Urinary bladder (tissue), 4 donors: ENCODE results near the gene PLEKHB1. TPM values are rescaled to one million over a fixed set of nuclear protein-coding genes. Genes with fewer than 3 reads are reported as not detected.

ENCODE experiments used
- DNase-seq: peaks from one replicate; pipeline ENCODE4 v3.0.0-alpha.2; 2015; ENCODE audit errors: extremely low spot score
- H3K27ac ChIP-seq: one replicate; pipeline ENCODE4 v1.5.1; 2013; ENCODE audit warnings: low read depth, mild to moderate bottlenecking, moderate library complexity
- H3K36me3 ChIP-seq: one replicate; pipeline ENCODE4 v1.6.1; 2013; ENCODE audit warnings: mild to moderate bottlenecking, moderate library complexity; ENCODE audit not compliant: insufficient read depth
- H3K4me1 ChIP-seq: one replicate; pipeline ENCODE4 v1.6.1; 2013; ENCODE audit warnings: mild to moderate bottlenecking, moderate library complexity; ENCODE audit not compliant: insufficient read depth
- H3K4me3 ChIP-seq: one replicate; pipeline ENCODE4 v1.5.1; 2013; ENCODE audit warnings: low read depth, low read length
- WGBS: extraction: QIAGEN DNeasy Blood & Tissue Kit; methylation state at CpG from one replicate; pipeline ENCODE4 v1.1.7; 2013; 5-methylcytosine and 5-hydroxymethylcytosine counted together
- polyA plus RNA-seq: library from polyadenylated mRNA; stranded (reverse); fragments of 200-250 nt; gene quantifications from one replicate; pipeline ENCODE4 v1.2.3, GENCODE V29; 2013
- total RNA-seq: library from RNA; depleted of rRNA; stranded (reverse); fragments of >200 nt; gene quantifications from one replicate; pipeline ENCODE4 v1.2.3, GENCODE V29; 2014
- donor health status: healthy with polysubstance abuse.
- donor health status: healthy.

The PLEKHB1 gene, protein sequence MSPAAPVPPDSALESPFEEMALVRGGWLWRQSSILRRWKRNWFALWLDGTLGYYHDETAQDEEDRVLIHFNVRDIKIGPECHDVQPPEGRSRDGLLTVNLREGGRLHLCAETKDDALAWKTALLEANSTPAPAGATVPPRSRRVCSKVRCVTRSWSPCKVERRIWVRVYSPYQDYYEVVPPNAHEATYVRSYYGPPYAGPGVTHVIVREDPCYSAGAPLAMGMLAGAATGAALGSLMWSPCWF
- 1.0 TPM for total RNA-seq
- polyA plus RNA-seq: 3.8 TPM

DNA sequence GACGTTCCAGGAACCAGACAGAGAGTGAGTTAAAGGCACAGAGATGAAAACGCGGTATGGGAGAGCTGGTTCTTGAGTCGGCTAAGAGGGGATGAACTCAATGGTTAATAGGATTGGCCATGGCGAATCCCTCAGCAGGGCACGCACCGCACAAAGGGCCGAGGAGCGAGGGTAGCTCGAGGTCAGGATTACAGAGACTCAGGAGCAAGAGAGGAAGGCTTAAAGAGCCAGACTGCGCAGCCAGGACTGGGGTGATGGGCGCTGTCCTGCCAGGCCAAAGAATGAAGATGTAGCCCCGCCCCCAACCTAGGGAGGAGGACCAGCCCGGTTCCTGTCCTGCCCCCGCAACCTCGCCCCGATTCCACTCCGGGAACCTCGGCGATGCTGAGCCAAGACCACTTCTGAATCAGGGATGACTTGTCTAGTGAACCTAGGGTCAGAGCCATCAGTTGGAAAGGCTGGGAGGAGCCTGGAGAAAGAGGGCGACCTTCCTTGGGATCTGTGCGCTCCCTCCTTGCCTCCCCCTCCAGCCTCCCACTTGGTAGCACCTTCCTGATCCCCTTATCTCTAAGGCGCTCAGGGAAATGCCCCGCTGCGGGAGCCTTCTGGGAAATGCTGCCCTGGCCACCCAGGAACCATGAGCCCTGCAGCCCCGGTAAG, at the start of gene PLEKHB1:
Gene PLEKHB1, plus strand, starts transcription at position 610 of the 660 bp plus-strand sequence. Its CDS starts 28 bp downstream, at position 638.
- no peak for DNase-seq
- H3K4me3 ChIP-seq: peak within 1 kb of the TSS; percentile 7
- H3K27ac ChIP-seq: no peak within 1 kb of the TSS
- H3K36me3 ChIP-seq: no peaks in the 10 kb centered on the region
- 45% methylated on average over 26 of the region's 26 CpGs for WGBS
- H3K4me1 ChIP-seq: peaks cover 2% of the 10 kb centered on the region

DNA sequence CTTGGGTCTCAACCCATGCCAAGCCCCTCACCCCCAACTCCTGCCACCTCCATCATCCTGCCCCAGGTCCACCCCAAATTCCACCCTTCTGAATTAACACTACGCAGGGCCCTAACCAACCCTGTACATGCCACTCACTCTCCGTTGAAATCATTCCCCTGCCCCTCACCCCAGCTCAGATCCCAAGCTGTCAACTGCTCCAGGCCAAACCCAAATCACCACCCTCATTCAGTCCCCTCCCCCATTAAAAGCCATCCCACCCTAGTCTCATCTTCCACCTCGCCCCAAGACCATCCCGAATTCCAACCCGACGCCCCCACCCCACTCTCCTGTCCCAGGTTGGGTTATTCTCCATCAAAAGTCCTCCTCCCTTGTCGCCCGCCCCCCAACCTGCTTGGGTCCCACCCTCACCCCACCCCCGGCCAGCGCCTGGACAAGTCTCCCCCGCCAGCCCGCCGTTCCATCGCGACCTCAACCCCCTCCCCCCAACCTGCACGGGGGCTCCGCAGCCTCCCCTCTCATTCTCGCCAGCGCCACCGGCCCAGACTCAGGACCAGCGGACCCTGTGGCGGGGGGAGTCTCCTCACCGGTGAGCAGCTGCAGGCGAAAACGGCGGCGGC, 48.9 kb upstream of the PLEKHB1 start:
- WGBS: 2% methylated on average over 27 of the region's 27 CpGs
- Histone ChIP-seq H3K27ac (peak overlapping the region; percentile 64), H3K4me3 (peak overlapping the region; percentile 96), H3K4me1 (peaks cover 6% of the 10 kb centered on the region), H3K36me3 (no peaks in the 10 kb centered on the region)
- DNase-seq: no peak

DNA sequence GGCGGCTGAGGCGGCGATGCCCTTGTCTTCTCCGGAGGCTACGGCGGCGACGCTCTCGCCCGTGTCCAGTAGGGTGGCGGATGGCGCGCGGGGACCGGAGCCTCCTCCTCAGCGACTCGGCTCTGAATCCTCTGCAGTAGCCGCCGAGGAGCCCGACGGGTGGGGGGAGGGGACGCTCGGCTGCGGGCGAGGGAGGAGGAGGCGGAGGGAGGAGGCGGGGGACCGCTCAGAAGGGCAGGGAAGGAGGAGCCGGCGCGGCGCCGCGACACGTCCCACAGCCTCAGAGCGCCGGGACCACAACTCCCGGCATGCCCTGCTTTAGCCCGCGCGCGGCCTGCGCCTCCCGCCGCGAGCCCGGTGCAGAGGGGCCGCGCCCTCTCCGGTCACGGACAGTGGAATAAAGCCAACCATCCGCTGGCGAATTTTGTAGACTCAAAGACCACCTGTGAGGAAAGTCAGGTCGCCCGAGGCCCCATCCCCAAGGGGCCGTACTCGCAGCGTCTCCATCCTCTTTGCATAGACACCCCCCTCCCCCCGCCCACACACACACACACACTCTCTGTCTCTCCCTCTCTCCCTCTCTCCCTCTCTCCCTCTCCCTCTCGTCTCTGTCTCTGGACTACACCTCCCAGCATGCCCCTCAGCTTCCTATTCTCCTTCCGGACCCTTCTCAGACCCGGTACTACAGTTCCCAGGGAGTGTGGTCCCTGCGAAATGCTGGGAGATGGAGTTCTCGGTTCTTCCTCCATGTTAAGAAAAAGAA, 48.2 kb upstream of the PLEKHB1 start, which contains the start of gene FAM168A:
Gene FAM168A, minus strand, starts transcription at position 157 of the 763 bp plus-strand sequence. CDS start 129,638 bp downstream, outside the sequence.
- peak within 1 kb of the TSS; percentile 96 for H3K4me3 ChIP-seq
- H3K4me1 ChIP-seq: peaks cover 6% of the 10 kb centered on the region
- WGBS: under 1% methylated on average over 64 of the region's 64 CpGs
- peak; percentile 98 for DNase-seq
- no peaks in the 10 kb centered on the region for H3K36me3 ChIP-seq
- peak within 1 kb of the TSS; percentile 64 for H3K27ac ChIP-seq

DNA sequence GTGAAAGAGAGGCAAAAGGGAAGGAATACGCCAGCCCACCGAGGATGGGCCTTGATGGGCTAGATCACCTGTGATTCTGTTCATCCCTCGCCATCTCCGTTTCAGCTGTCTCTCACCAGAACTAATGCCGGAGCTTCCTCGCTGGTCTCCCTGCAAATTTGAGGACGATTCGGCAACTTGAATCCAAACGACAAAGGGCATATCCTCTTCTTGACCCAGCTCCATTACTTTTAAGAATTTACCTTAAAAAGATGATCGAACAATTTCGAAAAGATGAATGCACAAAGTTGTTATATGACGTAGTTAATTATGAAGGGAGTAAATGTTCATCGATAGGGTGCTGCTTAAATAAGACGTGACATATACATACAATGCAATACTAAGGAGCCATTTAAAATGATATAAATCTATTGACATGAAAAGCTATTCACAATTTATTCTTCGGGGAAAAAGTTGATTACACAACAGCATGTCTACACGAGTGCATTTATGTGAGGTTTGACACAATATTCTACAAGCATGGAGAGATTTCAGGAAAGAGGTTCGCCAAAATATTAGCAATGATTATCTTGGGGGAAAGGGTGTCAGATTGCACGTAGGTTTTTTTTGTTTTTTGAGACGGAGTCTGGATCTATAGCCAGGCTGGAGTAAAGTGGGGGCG, 47.5 kb upstream of the PLEKHB1 start:
- 30% methylated on average over 20 of the region's 20 CpGs for WGBS
- Histone ChIP-seq H3K36me3 (no peaks in the 10 kb centered on the region), H3K4me1 (peaks cover 6% of the 10 kb centered on the region), H3K4me3 (peak overlapping the region; percentile 96), H3K27ac (peak overlapping the region; percentile 44)
- no peak for DNase-seq

DNA sequence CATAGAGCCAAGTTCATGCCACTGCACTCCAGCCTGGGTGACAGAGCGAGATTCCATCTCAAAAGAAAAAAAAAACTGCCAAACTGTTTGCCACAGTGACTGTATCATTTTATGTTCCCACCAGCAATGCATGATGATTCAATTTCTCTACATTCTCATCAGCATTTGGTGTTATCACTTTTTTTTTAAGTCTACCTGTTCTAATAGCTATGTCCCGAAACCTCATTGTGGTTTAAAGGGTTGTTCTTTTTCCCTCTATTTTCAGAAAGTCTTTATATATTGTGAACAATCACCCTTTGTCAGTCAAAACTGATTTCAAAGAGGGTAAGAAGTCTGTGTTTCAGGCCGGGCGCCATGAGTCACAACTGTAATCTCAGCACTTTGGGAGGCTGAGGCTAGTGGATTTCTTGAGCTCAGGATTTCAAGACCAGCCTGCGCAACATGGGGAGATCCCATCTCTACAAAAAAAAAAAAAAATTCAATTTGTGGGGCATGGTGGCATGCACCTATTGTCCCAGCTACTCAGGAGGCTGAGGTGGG, 33.7 kb upstream of the PLEKHB1 start:
- DNase-seq: no peak
- Histone ChIP-seq H3K4me3 (no peak overlapping the region), H3K27ac (no peak overlapping the region), H3K36me3 (no peaks in the 10 kb centered on the region), H3K4me1 (no peaks in the 10 kb centered on the region)
- WGBS: 85% methylated on average over 5 of the region's 5 CpGs

DNA sequence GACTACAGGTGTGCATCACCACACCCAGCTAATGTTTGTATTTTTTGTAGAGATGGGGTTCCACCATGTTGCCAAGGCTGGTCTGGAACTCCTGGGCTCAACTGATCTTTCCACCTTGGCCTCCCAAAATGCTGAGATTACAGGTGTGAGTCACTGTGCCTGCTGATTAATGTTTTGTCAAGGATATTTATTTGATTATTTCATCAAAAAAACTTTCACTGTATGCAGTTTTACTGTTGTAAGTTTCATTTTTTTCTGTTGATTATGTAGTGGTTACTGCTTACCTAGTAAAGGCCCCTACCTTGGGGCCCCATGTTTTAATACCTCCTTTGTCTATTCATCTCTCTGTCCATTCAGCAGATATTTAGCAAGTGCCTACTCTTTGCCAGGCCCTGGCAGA, 31.8 kb upstream of the PLEKHB1 start:
- H3K4me3 ChIP-seq: no peak overlapping the region
- no peaks in the 10 kb centered on the region for H3K36me3 ChIP-seq
- no peak for DNase-seq
- no peaks in the 10 kb centered on the region for H3K4me1 ChIP-seq
- H3K27ac ChIP-seq: no peak overlapping the region

DNA sequence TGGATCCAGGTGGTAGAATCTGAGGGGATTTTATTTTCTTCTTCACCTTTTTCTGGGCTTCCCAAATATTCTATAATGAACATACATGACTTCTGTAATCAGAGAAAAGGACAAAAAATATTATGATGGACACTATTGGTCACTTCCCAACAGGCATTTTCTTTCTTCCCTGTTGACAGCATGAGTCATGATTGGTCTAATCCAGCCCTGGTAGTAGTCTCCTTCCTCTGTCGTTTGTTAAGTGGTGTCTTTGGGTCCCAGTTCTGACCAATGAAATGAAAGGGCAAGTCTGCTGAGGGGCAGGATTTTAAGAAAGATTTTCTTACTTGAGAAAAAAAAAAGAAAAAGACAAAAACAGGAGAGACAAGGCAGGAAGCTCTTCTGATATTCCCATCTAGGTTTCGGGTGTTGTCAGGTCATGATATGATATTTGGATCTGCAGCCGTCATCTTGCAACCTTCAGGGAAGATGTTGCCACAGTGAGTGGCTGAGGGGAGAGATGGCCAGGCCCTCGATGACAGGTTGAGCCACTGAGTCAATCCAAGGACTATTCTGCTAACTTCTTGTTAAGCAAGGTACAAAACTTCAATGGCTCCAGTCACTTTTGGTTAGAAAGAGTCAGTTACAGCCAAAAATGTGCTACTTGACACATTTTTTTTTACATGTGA, 23.3 kb upstream of the PLEKHB1 start:
- no peaks in the 10 kb centered on the region for H3K4me1 ChIP-seq
- no peak overlapping the region for H3K4me3 ChIP-seq
- DNase-seq: no peak
- H3K27ac ChIP-seq: no peak overlapping the region
- no peaks in the 10 kb centered on the region for H3K36me3 ChIP-seq
- WGBS: 68% methylated on average over 4 of the region's 4 CpGs

DNA sequence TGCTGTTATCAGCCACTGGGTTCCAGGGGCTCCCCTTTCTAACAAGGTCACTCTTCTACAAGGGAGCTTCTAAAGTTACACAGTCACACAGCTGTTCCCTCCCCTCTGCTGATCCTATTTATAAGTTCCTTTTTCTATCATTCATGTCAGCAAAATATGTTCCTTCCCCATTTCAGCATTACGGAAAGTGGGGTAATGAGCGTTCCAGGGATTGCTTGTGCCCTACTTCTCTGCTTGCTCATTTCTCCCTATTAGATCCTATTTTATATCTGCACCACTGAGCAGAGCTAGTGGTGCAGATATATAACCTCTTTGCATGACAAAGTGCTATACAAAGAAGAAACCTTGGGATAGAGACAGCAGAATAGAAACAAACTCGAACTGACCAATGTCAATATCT, 22.7 kb upstream of the PLEKHB1 start:
- Histone ChIP-seq H3K27ac (no peak overlapping the region), H3K4me3 (no peak overlapping the region), H3K4me1 (no peaks in the 10 kb centered on the region), H3K36me3 (no peaks in the 10 kb centered on the region)
- 43% methylated on average over 3 of the region's 3 CpGs for WGBS
- no peak for DNase-seq

DNA sequence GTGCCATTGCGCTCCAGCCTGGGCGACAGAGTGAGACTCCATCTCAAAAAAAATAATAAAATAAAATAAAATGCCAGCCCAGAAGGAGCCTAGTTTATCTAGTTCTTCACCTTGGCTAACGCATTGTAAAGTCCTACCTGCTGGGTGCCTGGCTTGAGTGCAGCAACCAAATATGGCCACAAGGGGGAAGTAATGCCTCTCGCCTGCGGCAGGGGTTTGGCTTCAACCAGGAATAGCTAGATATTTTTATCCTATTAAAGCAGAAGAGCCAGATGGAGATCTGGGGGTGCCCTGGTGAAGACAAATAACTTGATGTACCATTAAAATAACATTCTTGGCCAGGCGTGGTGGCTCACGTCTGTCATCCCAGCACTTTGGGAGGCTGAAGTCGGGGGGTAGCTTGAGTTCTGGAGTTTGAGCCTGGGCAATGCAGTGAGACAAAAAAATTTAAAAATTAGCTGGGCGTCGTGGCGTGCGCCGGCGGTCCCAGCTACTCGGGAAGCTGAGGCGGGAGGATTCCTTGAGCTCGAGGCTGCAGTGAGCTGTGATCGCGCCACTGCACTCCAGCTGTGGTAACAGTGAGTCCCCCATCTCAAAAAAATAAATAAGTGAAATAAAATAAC, 20.6 kb upstream of the PLEKHB1 start:
- H3K4me1 ChIP-seq: no peaks in the 10 kb centered on the region
- H3K27ac ChIP-seq: no peak overlapping the region
- no peaks in the 10 kb centered on the region for H3K36me3 ChIP-seq
- no peak overlapping the region for H3K4me3 ChIP-seq
- peak; percentile 29 for DNase-seq
- WGBS: 16% methylated on average over 19 of the region's 19 CpGs

DNA sequence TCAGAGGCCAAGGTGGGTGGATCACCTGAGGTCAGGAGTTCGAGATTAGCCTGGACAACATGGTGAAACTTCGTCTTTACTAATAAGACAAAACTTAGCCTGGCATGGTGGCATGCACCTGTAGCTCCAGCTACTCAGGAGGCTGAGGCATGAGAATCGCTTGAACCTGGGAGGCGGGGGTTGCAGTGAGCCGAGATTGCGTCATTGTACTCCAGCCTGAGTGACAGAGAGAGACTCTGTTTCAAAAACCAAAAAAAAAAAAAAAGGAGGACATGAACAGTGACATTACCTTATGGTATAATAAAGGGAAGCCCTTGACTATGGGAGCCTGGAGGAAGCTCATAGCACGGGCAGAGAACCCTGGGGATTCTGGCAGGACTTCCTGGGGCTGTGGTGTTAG, 16.5 kb upstream of the PLEKHB1 start:
- no peak for DNase-seq
- Histone ChIP-seq H3K4me3 (no peak overlapping the region), H3K4me1 (no peaks in the 10 kb centered on the region), H3K27ac (no peak overlapping the region), H3K36me3 (no peaks in the 10 kb centered on the region)
- WGBS: 78% methylated on average over 7 of the region's 7 CpGs

DNA sequence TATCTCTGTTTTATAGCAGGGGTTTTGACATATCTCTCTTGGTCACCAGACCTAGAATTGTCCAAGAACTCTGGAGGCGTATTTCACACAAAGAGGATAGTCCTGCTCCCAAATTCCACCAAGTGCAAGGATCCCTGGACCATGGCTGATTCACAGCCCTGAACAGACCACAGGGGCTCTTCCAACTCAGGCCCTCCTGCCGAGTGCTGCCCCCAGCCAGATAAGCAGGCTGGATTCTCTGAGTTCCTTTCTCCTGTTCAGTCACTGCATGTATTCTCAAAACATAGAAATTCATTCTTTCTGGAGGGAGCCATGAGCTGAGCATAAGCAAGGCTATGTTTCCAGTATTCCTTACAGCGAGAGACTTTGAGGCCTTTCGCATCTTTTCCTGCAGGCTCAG, 13.4 kb upstream of the PLEKHB1 start:
- Histone ChIP-seq H3K27ac (no peak overlapping the region), H3K36me3 (no peaks in the 10 kb centered on the region), H3K4me3 (no peak overlapping the region), H3K4me1 (no peaks in the 10 kb centered on the region)
- no peak for DNase-seq
- 92% methylated on average over 4 of the region's 4 CpGs for WGBS

DNA sequence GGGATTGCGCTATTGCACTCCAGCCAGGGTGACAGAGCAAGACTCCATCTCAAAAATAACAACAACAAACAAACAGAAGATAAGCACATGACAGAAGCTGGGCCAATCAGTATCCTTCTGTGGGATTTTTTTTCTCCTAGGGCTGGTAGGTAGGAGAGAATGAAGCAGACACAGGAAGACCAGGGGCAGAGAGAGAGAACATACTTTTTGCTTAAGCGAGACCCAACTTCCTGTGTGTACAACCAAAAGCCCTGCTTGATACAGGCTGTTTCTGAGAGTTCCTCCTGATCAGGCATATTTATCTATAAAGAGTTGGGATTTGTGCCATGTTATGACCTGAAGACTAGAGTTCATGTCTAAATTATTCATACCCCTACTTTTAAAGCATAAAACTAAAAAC, 12.4 kb upstream of the PLEKHB1 start:
- DNase-seq: no peak

More for the DNA sequence above, 12.4 kb upstream of the PLEKHB1 start:
- WGBS: 60% methylated on average over 2 of the region's 2 CpGs
- no peak overlapping the region for H3K4me3 ChIP-seq
- no peaks in the 10 kb centered on the region for H3K36me3 ChIP-seq
- no peak overlapping the region for H3K27ac ChIP-seq
- no peaks in the 10 kb centered on the region for H3K4me1 ChIP-seq
